Colon (tissue), 2 donors: ENCODE measurements around the gene GATA2.

Source experiments
- FAIRE-seq: peaks from 2 replicates; lab custom pipeline; 2012; peaks lifted over from hg19 to GRCh38; lab: Jason Lieb, UNC
- donor health status: control.
- donor health status: control.

GATA2 gene

GRCh38 chr3:128473180-128473519 is 19.9 kb downstream of the GATA2 start:
- no peak for FAIRE-seq

- no peak for FAIRE-seq
Measured at GRCh38 chr3:128472449-128473179, 20.4 kb downstream of the GATA2 start.

GRCh38 chr3:128471720-128472119 is 21.3 kb downstream of the GATA2 start:
- no peak for FAIRE-seq

GRCh38 chr3:128471110-128471509 is 21.9 kb downstream of the GATA2 start:
- no peak for FAIRE-seq

- no peak for FAIRE-seq
Measured at GRCh38 chr3:128470134-128470899, 22.7 kb downstream of the GATA2 start.

- no peak for FAIRE-seq
Measured at GRCh38 chr3:128469556-128469955, 23.4 kb downstream of the GATA2 start.

GRCh38 chr3:128468791-128469527 is 24.0 kb downstream of the GATA2 start:
- FAIRE-seq = no peak

GRCh38 chr3:128468285-128468790 is 24.7 kb downstream of the GATA2 start:
- no peak for FAIRE-seq

GRCh38 chr3:128466840-128467541 is 26.0 kb downstream of the GATA2 start, which contains the start of gene DNAJB8:
TSS of gene DNAJB8 (minus strand) at chr3:128466890. CDS start at chr3:128463245, 3,645 bp downstream.
- no peak for FAIRE-seq

- no peak for FAIRE-seq
Measured at GRCh38 chr3:128464702-128465101, 28.3 kb downstream of the GATA2 start.

- no peak for FAIRE-seq
Measured at GRCh38 chr3:128464188-128464587, 28.8 kb downstream of the GATA2 start.

- no peak for FAIRE-seq
Measured at GRCh38 chr3:128463771-128464170, 29.2 kb downstream of the GATA2 start.

- FAIRE-seq = no peak
Measured at GRCh38 chr3:128463354-128463753, 29.6 kb downstream of the GATA2 start.

- FAIRE-seq = no peak
Measured at GRCh38 chr3:128462931-128463330, 30.1 kb downstream of the GATA2 start.

GRCh38 chr3:128462341-128462910 is 30.6 kb downstream of the GATA2 start:
- no peak for FAIRE-seq

- no peak for FAIRE-seq
Measured at GRCh38 chr3:128461731-128462130, 31.3 kb downstream of the GATA2 start.

GRCh38 chr3:128459461-128459820 is 33.6 kb downstream of the GATA2 start:
- FAIRE-seq = no peak

GRCh38 chr3:128458746-128459460 is 34.1 kb downstream of the GATA2 start:
- FAIRE-seq = no peak

- no peak for FAIRE-seq
Measured at GRCh38 chr3:128457937-128458336, 35.1 kb downstream of the GATA2 start.

GRCh38 chr3:128456776-128457715 is 36.0 kb downstream of the GATA2 start:
- no peak for FAIRE-seq
